GM19351 (cell line): ENCODE data around the gene STYK1.
"Not testable (repeated sequence)": the region's sequence is repeated elsewhere in the genome, so short reads cannot be mapped to it uniquely, and the experiment has no call there.

Experiments used
- ATAC-seq: cut with Tn5 transposase; IDR thresholded peaks from one replicate; pipeline ENCODE4 v1.9.1; 2021; ENCODE audit warnings: mild to moderate bottlenecking, moderate library complexity; ENCODE audit not compliant: unreplicated experiment

The STYK1 gene

DNA sequence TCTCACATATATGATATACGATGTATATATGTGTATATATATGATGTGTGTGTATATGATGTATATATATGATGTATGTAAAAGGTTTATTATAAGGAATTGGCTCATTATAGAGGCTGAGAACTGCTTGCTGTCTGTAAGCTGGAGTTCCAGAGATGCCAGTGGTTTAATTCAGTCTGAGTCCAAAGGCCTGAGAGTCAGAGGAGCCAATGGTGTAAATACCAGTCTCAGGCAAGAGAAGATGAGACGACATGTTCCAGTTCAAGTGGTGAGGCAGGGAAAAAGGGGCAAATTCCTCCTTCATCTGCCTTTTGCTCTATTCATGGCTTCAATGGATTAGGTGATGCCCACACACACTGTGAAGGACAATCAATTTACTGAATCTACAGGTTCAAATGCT, 17.1 kb upstream of the STYK1 start:
- no peak for ATAC-seq

DNA sequence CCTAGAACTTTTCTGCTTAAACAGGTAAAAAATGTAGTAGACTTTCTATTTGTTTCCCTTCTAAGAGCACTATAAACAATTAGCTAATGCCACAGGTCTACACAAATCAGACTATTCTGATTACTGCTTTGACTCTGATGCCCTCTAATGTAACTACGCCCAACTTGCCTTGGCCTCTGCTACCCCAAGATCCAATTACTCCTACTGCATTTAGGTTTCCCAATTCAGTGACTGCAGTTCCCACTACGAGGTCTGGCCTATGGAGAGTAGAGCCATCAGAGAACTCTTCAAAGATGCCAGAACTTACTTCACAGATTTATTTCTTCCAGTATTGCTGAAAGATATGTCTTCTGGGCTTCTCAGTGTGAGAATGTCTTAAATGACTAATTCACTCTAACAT, 15.3 kb upstream of the STYK1 start:
- no peak for ATAC-seq

DNA sequence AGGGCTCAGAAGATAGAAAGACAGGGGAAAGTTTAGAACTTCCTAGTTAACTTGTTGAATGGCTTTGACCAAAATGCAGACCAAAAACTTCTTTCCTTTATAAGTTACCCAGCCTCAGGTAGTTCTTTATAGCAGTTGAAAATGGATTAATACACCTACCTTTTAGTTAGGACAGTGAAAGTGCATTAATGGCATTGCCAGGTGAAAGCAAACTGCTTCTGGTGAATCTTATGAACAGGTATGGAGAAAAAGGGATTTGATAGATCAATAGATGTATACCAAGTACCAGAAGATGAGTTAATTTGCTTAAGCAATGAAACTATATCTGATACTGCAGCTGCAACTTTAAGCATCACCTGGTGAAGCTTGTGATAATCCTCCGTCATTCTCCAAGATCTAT, 14.2 kb upstream of the STYK1 start:
- ATAC-seq, result no peak

DNA sequence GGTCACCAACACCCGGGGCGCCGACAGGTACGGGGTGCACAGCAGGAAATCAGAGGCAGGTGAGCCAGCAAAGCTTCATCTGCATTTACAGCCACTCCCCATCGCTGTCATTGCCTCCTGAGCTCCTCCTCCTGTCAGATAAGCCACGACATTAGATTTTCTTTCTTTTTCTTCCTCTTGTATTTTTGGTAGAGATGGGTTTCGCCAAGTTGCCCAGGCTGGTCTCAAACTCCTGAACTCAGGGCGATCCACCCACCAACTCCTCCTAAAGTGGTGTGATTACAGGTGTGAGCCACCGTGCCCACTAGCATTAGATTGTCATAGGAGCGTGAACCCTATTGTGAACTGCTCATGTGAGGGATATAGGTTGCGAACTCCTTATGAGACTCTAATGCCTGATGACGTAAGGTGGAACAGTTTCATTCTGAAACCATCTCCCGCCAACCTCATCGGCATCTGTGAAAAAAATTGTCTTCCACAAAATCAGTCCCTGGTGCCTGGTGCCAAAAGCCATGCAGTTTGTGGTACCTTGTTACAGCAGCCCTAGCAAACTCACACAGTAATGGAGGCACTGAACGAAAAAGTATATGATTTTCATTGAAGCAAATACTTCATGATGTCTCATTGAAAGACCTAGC, 1.5 kb downstream of the STYK1 start:
- no peak for ATAC-seq

- ATAC-seq, result no peak
These were observed 4.3 kb downstream of the STYK1 start for GRCh38 chr12:10669533-10669932.

GRCh38 chr12:10668526-10668925, 5.3 kb downstream of the STYK1 start:
- ATAC-seq, result no peak

DNA sequence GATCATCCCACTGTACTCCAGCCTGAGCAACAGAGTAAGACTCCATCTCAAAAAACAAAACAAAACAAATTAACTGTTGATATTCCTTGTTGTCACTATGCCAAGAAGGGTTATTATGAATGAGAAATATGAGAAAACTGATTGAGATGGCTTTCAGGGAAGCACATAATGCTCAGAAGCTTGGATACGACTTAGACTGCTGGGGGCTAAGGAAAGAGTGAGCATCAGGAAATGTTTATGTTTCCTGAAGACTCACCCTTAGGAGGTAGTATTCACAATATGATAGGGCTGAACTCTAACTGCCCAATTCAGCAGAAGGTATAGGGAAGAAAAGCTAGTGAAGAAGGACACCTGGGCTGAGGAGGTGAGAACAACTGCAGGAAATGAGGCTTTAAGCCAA, 6.3 kb downstream of the STYK1 start:
- no peak for ATAC-seq

DNA sequence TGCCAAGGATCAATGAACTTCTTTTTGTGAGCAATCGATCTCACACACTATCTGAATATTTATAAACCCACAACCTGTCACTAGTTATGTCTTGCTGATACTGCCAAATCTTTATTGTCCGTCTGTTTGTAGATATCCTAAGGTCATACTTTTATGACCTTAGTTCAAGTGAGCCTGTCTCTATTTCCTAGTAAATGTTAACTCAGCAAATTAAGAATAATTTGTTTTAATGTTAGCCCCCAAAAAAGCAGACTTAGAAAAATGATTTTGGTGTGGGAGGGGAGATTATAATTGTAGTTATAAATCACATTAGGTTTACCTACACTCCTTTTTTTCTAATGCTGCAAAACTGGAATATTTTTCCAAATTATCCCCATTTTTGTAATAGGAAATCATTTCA, 9.4 kb downstream of the STYK1 start:
- no peak for ATAC-seq

- ATAC-seq, result no peak
These were observed 10.0 kb downstream of the STYK1 start for GRCh38 chr12:10663869-10664268.

DNA sequence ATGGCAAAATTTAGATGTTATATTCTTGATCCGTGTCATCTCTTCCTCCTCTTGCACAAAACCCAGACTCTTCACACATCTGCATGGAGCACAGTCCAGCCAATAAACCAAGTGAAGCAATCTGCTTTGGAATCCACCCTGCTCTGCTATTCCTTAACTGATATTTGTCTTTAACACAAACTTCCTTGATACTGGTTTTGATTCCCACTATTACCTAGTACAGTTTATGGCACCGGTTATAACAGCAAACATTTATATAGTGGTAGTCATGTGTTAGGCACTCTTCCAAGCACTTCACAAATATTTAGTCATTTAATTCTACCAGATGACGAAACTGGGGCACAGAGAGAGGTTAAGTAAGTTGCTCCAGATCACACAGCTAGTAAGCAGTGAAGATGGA, 12.5 kb downstream of the STYK1 start:
- no peak for ATAC-seq

GRCh38 chr12:10654003-10654402, 19.8 kb downstream of the STYK1 start:
- ATAC-seq, result no peak

GRCh38 chr12:10652192-10652591, 21.7 kb downstream of the STYK1 start:
- no peak for ATAC-seq

- ATAC-seq, result not testable (repeated sequence)
These were observed 27.3 kb downstream of the STYK1 start for GRCh38 chr12:10646576-10646975.

DNA sequence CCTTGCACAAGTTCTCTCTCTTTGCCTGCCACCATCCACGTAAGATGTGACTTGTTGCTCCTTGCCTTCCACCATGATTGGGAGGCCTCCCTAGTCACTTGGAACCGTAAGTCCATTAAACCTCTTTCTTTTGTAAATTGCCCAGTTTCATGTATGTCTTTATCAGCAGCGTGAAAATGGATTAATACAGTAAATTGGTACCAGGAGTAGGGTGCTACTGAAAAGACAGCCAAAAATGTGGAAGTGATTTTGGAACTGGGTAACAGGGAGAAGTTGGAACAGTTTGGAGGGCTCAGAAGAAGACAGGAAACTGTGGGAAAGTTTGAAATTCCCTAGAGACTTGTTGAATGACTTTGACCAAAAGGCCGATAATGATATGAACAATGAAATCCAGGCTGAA, 27.9 kb downstream of the STYK1 start:
- no peak for ATAC-seq

GRCh38 chr12:10641735-10642500, 31.9 kb downstream of the STYK1 start:
- ATAC-seq, result no peak

GRCh38 chr12:10638728-10639127, 35.1 kb downstream of the STYK1 start:
- ATAC-seq, result no peak

- no peak for ATAC-seq
These were observed 37.2 kb downstream of the STYK1 start for GRCh38 chr12:10636611-10637010.

DNA sequence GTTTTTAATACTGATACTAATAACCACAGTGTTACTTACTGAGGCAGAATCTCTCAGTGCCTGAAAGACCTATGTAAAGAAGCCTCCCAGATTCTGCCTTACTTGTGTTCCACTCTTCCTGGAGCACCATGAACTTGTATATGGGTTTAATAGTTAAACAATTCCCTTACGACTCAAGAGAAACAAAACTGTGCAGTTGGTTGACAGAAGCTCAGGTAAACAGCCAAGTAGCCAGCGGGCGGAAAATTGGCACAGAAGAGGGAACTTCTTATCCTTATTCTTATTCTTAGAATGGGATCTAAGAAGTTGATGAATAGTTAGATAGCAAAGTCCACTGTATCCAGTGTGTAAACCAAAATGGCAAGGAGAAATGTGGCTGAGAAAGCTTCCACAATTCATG, 37.7 kb downstream of the STYK1 start:
- ATAC-seq, result no peak

DNA sequence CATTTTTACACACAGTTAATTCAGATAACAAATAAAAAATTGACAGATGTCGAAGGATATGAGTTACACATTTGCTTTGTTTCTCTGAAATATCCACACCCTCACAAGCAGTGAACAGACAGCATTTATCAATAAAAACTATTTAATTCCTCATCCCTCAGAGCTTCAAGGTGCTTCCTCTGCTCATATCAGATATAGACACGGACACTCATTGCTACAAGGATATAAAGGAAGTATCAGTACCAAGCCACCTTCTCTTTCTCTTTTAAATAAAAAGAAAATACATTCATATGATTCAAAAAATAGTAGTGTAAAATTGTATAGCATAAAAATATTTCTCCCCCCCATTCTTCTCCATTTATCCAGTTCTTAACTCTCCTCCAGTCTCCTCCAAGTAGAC, 38.5 kb downstream of the STYK1 start:
- no peak for ATAC-seq

GRCh38 chr12:10634427-10634826, 39.4 kb downstream of the STYK1 start:
- ATAC-seq, result no peak

DNA sequence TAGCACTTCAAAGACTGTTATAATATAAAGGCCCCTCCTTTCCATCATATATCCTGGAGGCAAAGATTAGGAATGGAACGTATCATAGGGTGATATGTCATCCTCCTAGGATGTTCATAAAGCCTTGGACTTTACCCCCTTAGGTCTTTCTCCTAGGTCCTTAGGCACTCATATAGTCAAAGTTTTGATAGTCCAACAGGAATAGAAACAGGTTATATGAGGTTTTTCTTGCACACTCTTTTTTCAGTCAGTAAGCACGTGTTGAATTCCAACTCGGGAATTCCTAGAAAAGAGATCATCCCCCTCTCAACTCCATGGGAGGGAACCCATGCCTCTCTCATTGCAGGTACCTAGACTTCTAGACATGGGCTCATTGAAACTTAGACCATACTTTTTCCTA, 40.3 kb downstream of the STYK1 start:
- no peak for ATAC-seq

DNA sequence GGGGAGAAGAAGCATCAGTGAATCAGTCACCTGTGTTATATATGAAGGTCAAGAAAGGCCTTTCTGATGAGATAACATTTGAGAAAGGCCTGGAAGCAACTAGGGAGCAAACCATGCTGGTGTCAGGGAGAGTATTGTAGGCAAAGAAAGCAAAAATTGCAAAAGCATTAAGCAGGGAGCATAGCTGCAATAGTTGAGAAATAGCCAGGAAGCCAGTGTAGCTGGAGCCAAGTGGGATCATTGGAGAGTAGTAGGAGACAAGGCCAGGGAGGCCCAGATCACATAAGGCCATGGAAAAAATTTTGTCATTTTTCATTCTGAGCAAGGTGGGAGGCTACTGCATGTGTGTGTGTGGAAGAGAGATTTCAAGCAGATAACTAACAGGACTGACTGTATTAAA, 41.6 kb downstream of the STYK1 start:
- ATAC-seq, result no peak

GRCh38 chr12:10624605-10625004, 49.2 kb downstream of the STYK1 start:
- ATAC-seq, result no peak
